Naive B cell (primary cell): ENCODE measurements around the gene GARIN5B. TPM values are rescaled to one million over a fixed set of nuclear protein-coding genes. Genes with fewer than 3 reads are reported as not detected.
A peak's percentile ranks its signal among the peaks of the same experiment; 100 is the strongest.
"Not testable (repeated sequence)": the region's sequence is repeated elsewhere in the genome, so short reads cannot be mapped to it uniquely, and the experiment has no call there.

Experiments
- ATAC-seq, 2 donors: fragments of 150-1000 bp; cut with Tn5 transposase; 2 replicates each; pipeline ENCODE4 v1.10.0; 2021; ENCODE audit warnings: low read depth in 2 of 2, mild to moderate bottlenecking in 2 of 2, moderate library complexity in 2 of 2
- DNase-seq: peaks from one replicate; pipeline ENCODE4 v3.0.0; 2022
- H3K27ac Mint-ChIP-seq, 6 donors: one replicate each; pipeline ENCODE4 v1.8.0; 2020 to 2022; ENCODE audit warnings: mild to moderate bottlenecking in 6 of 6, mixed read lengths in 6 of 6, moderate library complexity in 5 of 6, inconsistent platforms in 2 of 6
- H3K27me3 Mint-ChIP-seq, 3 donors: one replicate each; pipeline ENCODE4 v1.8.0; 2021 to 2022; ENCODE audit warnings: mixed read lengths in 3 of 3, mild to moderate bottlenecking in 1 of 3
- H3K36me3 Mint-ChIP-seq, 2 donors: one replicate each; pipeline ENCODE4 v1.8.0; 2020 to 2022; ENCODE audit warnings: mixed read lengths in 2 of 2, inconsistent platforms in 1 of 2, mild to moderate bottlenecking in 1 of 2
- H3K4me1 Mint-ChIP-seq, 3 donors: one replicate each; pipeline ENCODE4 v1.8.0; 2020 to 2022; ENCODE audit warnings: mixed read lengths in 3 of 3, inconsistent platforms in 1 of 3, mild to moderate bottlenecking in 1 of 3, moderate library complexity in 1 of 3
- H3K4me3 Mint-ChIP-seq, 8 donors: one replicate each; pipeline ENCODE4 v1.8.0; 2020 to 2022; ENCODE audit warnings: mild to moderate bottlenecking in 8 of 8, mixed read lengths in 8 of 8, moderate library complexity in 8 of 8, inconsistent platforms in 2 of 8
- H3K9me3 Mint-ChIP-seq, 7 donors: one replicate each; pipeline ENCODE4 v1.8.0; 2020 to 2022; ENCODE audit warnings: mixed read lengths in 7 of 7, mild to moderate bottlenecking in 5 of 7, inconsistent platforms in 2 of 7, moderate library complexity in 1 of 7
- polyA plus RNA-seq, 6 donors: library from polyadenylated mRNA; unstranded; fragments of 300-500 nt; fragmentation: Illumina TruSeq; gene quantifications; one replicate each; pipeline ENCODE4 v1.2.3, GENCODE V29; 2021; ENCODE audit warnings: low read depth in 6 of 6

Gene GARIN5B
- polyA plus RNA-seq, 6 donors from 2014 or later, result not detected

DNA sequence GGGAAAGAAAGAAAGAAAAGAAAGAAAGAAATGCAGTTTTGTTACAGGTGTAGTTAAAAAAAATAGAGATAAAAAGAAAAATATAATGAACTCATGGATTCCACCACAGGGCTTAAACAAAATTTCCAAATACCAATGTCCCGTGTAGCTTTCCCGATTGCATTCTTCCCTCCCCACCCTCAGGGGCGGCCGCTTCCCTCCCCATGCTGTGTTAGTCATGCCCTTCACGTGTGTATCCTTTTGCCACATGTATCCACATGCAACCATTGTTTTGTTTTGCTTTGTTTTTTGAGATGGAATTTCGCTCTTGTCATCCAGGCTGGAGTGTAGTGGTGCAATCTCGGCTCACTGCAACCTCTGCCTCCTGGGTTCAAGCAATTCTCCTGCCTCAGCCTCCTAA is 27.0 kb downstream of the GARIN5B start:
- DNase-seq (no peak), ATAC-seq (no peak)
- Mint-ChIP-seq H3K4me1 (peaks cover 20 to 25% (median 22%) of the 10 kb centered on the region in 3 donors), H3K27me3 (peaks cover 24 to 55% (median 33%) of the 10 kb centered on the region in 3 donors), H3K4me3 (no peak overlapping the region), H3K36me3 (no peaks in the 10 kb centered on the region), H3K27ac (peak overlapping the region in 3 of 6 donors; percentile 39 to 96 (median 64)), H3K9me3 (no peaks in the 10 kb centered on the region)

DNA sequence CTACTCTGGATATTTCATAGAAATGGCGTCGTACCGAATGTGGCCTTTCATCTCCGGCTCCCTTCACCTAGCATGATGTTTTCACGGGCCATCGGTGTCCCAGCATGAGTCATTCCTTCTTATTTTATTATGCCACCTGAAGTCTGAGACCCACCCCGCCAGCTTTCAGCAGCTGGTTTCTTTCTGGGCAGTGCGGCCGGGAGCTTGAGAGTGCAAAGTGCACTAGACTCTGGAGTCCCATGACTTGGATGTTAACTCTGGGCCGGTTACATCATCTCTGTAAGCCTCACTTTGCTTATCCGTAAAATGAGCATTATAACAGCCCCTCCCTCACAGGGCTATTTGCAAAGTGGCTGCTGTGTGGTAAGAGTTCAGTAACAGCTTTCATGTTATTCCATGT is 29.2 kb downstream of the GARIN5B start:
- peaks cover 22 to 60% (median 27%) of the 10 kb centered on the region in 3 donors for H3K27me3 Mint-ChIP-seq
- no peak overlapping the region for H3K27ac Mint-ChIP-seq
- no peaks in the 10 kb centered on the region for H3K36me3 Mint-ChIP-seq
- peaks cover 6 to 8% (median 7%) of the 10 kb centered on the region in 3 donors for H3K4me1 Mint-ChIP-seq
- peak overlapping the region in 1 of 8 donors; percentile 38 for H3K4me3 Mint-ChIP-seq
- DNase-seq, result no peak
- no peak for ATAC-seq
- no peaks in the 10 kb centered on the region for H3K9me3 Mint-ChIP-seq

DNA sequence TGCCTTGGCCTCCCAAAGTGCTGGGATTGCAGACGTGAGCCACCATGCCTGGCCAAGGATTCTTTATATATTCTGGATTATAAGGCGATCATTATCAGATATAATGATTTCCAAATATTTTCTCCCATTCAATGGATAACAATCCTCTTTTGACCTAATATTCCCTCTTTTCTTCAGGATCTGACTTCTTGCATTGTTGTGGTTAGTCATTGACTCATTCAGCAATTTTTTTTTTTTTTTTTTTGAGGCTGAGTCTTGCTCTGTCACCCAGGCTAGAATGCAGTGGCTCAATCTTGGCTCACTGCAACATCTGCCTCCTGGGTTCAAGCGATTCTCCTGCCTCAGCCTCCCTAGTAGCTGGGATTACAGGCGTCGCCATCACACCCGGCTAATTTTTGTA is 33.3 kb downstream of the GARIN5B start:
- H3K9me3 Mint-ChIP-seq, H3K27ac Mint-ChIP-seq, H3K36me3 Mint-ChIP-seq, DNase-seq, ATAC-seq, H3K4me3 Mint-ChIP-seq, H3K4me1 Mint-ChIP-seq: not testable (repeated sequence)
- peaks cover 17 to 46% (median 18%) of the 10 kb centered on the region in 3 donors for H3K27me3 Mint-ChIP-seq

- H3K9me3 Mint-ChIP-seq, ATAC-seq, H3K36me3 Mint-ChIP-seq, H3K27ac Mint-ChIP-seq, H3K4me1 Mint-ChIP-seq, DNase-seq, H3K4me3 Mint-ChIP-seq: not testable (repeated sequence)
- peaks cover 14 to 42% (median 19%) of the 10 kb centered on the region in 3 donors for H3K27me3 Mint-ChIP-seq
Measured at GRCh38 chr19:55328774-55329318, 34.2 kb downstream of the GARIN5B start.

DNA sequence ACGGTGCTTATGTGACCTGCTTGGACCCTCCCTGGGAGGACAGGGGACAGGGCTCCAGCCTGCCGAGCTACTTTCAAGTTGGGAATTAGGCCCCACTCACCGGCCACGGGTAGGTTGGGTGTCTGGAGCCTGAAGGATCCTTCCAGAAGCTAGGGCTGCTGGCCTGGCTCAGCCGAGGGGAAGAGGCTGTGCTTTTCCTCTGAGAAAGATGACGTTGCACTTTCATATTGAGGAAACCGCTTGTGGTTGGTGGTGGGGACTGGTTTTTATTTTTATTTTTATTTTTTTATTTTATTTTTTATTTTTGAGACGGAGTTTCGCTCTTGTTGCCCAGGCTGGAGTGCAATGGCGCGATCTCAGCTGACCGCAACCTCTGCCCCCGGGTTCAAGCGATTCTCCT is 37.9 kb downstream of the GARIN5B start, which contains the start of gene TMEM150B:
TMEM150B (minus strand) TSS at position 170 of the 400 bp plus-strand sequence. CDS start 4,305 bp downstream, outside the sequence.
- H3K4me1 Mint-ChIP-seq, result no peaks in the 10 kb centered on the region
- peaks cover 14 to 53% (median 33%) of the 10 kb centered on the region in 3 donors for H3K27me3 Mint-ChIP-seq
- no peak for DNase-seq
- no peak within 1 kb of the TSS for H3K27ac Mint-ChIP-seq
- H3K36me3 Mint-ChIP-seq, result no peaks in the 10 kb centered on the region
- peaks cover 0 to 1% (median 0%) of the 10 kb centered on the region in 7 donors for H3K9me3 Mint-ChIP-seq
- no peak for ATAC-seq
- H3K4me3 Mint-ChIP-seq, result peak within 1 kb of the TSS in 1 of 8 donors; percentile 74

DNA sequence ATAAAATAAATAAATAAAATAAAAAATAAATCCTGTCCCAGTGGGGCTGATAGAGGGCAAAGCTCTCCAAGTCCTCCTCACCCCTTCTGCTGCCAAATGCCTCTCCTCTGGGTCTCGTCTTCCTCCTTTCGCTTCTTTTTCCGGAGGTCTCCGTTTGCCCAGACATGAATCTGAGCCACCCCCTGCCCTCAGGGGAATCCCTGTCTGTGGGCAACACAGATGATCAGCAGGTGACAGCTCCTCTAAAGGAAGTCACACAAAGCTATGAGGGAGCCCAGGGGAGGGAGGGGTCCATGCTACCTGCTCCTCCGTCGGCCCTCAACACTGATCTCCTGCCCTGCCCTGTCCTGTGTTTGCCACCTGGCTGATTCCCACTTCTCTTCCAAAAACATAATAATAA is 38.4 kb downstream of the GARIN5B start:
- peaks cover 14 to 53% (median 33%) of the 10 kb centered on the region in 3 donors for H3K27me3 Mint-ChIP-seq
- peaks cover 0 to 1% (median 0%) of the 10 kb centered on the region in 7 donors for H3K9me3 Mint-ChIP-seq
- peak overlapping the region in 1 of 8 donors; percentile 74 for H3K4me3 Mint-ChIP-seq
- no peaks in the 10 kb centered on the region for H3K4me1 Mint-ChIP-seq
- ATAC-seq (peak in 1 of 2 donors; percentile 67), DNase-seq (no peak)
- no peaks in the 10 kb centered on the region for H3K36me3 Mint-ChIP-seq
- no peak overlapping the region for H3K27ac Mint-ChIP-seq

GRCh38 chr19:55322204-55322885 is 40.7 kb downstream of the GARIN5B start:
- Mint-ChIP-seq H3K4me3 (no peak overlapping the region), H3K27ac (peak overlapping the region in 1 of 6 donors; percentile 22), H3K9me3 (no peaks in the 10 kb centered on the region), H3K27me3 (peaks cover 4 to 46% (median 33%) of the 10 kb centered on the region in 3 donors), H3K36me3 (no peaks in the 10 kb centered on the region), H3K4me1 (no peaks in the 10 kb centered on the region)
- ATAC-seq (no peak), DNase-seq (no peak)

- Mint-ChIP-seq H3K27ac (peak overlapping the region in 1 of 6 donors; percentile 10), H3K27me3 (peaks cover 4 to 49% (median 33%) of the 10 kb centered on the region in 3 donors), H3K4me1 (no peaks in the 10 kb centered on the region), H3K9me3 (no peaks in the 10 kb centered on the region), H3K4me3 (peak overlapping the region in 1 of 8 donors; percentile 64), H3K36me3 (no peaks in the 10 kb centered on the region)
- DNase-seq (no peak), ATAC-seq (no peak)
Measured at GRCh38 chr19:55321466-55322137, 41.5 kb downstream of the GARIN5B start.

- Mint-ChIP-seq H3K36me3 (no peaks in the 10 kb centered on the region), H3K27me3 (peaks cover 4 to 46% (median 33%) of the 10 kb centered on the region in 3 donors), H3K4me3 (no peak overlapping the region), H3K9me3 (no peaks in the 10 kb centered on the region), H3K4me1 (no peaks in the 10 kb centered on the region), H3K27ac (no peak overlapping the region)
- DNase-seq (no peak), ATAC-seq (no peak)
Measured at GRCh38 chr19:55320844-55321419, 42.1 kb downstream of the GARIN5B start.

- no peak for ATAC-seq
- H3K9me3 Mint-ChIP-seq, result no peaks in the 10 kb centered on the region
- no peaks in the 10 kb centered on the region for H3K4me1 Mint-ChIP-seq
- no peak overlapping the region for H3K27ac Mint-ChIP-seq
- no peak overlapping the region for H3K4me3 Mint-ChIP-seq
- no peaks in the 10 kb centered on the region for H3K36me3 Mint-ChIP-seq
- no peak for DNase-seq
- H3K27me3 Mint-ChIP-seq, result peaks cover 4 to 40% (median 30%) of the 10 kb centered on the region in 3 donors
Measured at GRCh38 chr19:55319785-55320184, 43.3 kb downstream of the GARIN5B start.

- Mint-ChIP-seq H3K9me3 (no peaks in the 10 kb centered on the region), H3K27me3 (peaks cover 4 to 21% (median 9%) of the 10 kb centered on the region in 3 donors), H3K36me3 (no peaks in the 10 kb centered on the region), H3K4me1 (no peaks in the 10 kb centered on the region), H3K4me3 (no peak overlapping the region), H3K27ac (no peak overlapping the region)
- DNase-seq (no peak), ATAC-seq (no peak)
Measured at GRCh38 chr19:55316646-55317045, 46.4 kb downstream of the GARIN5B start.

DNA sequence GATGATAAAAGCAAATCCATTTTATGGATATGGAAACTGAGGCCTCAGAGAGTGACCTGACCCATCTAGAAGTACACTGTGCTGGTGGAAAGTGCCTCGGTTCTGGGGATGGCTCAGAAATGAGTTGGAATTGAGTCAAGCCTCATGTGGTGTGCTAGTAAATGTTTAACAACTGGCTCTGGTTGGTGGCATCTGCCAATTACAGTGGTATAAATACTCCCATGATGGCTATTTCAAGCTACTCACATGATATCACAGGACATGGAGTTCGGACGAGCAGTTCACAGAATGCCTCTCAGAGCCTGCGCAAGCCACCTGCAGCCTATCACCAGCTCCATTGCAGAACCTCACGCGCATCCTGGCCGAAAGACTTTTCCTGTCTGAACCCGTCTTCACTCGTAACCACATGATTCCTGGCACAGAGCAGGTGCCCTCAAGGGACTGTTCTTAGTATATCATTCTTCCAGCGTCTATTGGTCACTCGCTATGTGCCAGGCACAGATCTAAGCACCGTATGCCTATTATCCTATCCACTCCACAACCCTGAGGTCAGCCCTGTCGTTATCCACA is 47.0 kb downstream of the GARIN5B start:
- Mint-ChIP-seq H3K27ac (no peak overlapping the region), H3K4me3 (no peak overlapping the region), H3K27me3 (peaks cover 3 to 15% (median 4%) of the 10 kb centered on the region in 3 donors), H3K9me3 (no peaks in the 10 kb centered on the region), H3K36me3 (no peaks in the 10 kb centered on the region), H3K4me1 (no peaks in the 10 kb centered on the region)
- ATAC-seq, result no peak
- DNase-seq, result no peak

- no peak overlapping the region for H3K27ac Mint-ChIP-seq
- ATAC-seq (no peak), DNase-seq (no peak)
- H3K9me3 Mint-ChIP-seq, result no peaks in the 10 kb centered on the region
- no peak overlapping the region for H3K4me3 Mint-ChIP-seq
- no peaks in the 10 kb centered on the region for H3K36me3 Mint-ChIP-seq
- peaks cover 0 to 6% (median 4%) of the 10 kb centered on the region in 3 donors for H3K27me3 Mint-ChIP-seq
- H3K4me1 Mint-ChIP-seq, result no peaks in the 10 kb centered on the region
Measured at GRCh38 chr19:55314396-55314795, 48.7 kb downstream of the GARIN5B start.
